Prostate gland (tissue), 2 donors: ENCODE data around the gene PADI1.

Experiments used
- CTCF ChIP-seq, 4 experiments: fragments of 200-600 bp in 2 of 4; fragments of 450-650 bp in 2 of 4; sonication (generic) in 2 of 4; IDR thresholded peaks; 1 replicate in 3 of 4; 2 replicates in 1 of 4; pipeline ENCODE4 v1.5.1; 2016 to 2019; ENCODE audit warnings: antibody characterized with exemption in 4 of 4, mild to moderate bottlenecking in 2 of 4, moderate library complexity in 2 of 4
- POLR2A ChIP-seq: fragments of 450-650 bp; IDR thresholded peaks from one replicate; pipeline ENCODE4 v1.6.1; 2016; ENCODE audit warnings: antibody characterized with exemption, mild to moderate bottlenecking

- TF ChIP-seq POLR2A (no peak), CTCF (IDR thresholded peaks at IDR 0.05) (no peak)
Measured at GRCh38 chr1:17183388-17184160, 21.4 kb upstream of the PADI1 start.
